ENCODE data around the gene SLC17A7.

- TF ChIP-seq CTCF (conservative IDR thresholded peaks at IDR 0.05) (no peak), ZFX (IDR thresholded peaks at IDR 0.05) (no peak)
These were observed 8.0 kb downstream of the SLC17A7 start for GRCh38 chr19:49433240-49433901.

Measured in C4-2B (cell line).